Measurements from ENCODE around the gene NUP153.

NUP153 gene

GRCh38 chr6:17656644-17657043 is 50.1 kb downstream of the NUP153 start:
- no peak for DNase-seq

DNA sequence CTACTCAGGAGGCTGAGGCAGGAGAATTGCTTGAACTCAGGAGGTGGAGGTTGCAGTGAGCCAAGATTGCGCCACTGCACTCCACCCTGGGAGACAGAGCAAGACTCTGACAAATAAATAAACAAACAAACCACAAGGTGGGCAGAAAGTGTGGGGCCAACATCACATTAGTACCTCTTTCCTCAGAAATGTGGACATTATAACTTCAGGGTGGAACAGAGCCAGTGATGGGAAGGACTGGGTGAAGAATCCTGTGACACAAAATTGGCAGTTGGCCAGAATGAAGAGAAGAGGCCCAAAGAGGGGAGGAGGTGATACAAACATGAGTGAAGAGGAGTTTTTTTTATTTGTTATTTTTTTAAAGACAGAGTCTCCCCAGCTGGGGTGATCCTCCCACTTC is 50.6 kb downstream of the NUP153 start:
- no peak for DNase-seq

GRCh38 chr6:17653198-17653882 is 53.4 kb downstream of the NUP153 start:
- DNase-seq = no peak

- DNase-seq = no peak
Observed at GRCh38 chr6:17650656-17651309, 55.9 kb downstream of the NUP153 start.

- no peak for DNase-seq
Observed at GRCh38 chr6:17648745-17649144, 58.0 kb downstream of the NUP153 start.

GRCh38 chr6:17640477-17640917 is 66.2 kb downstream of the NUP153 start:
- DNase-seq = no peak

- no peak for DNase-seq
Observed at GRCh38 chr6:17638212-17638715, 68.5 kb downstream of the NUP153 start.

DNA sequence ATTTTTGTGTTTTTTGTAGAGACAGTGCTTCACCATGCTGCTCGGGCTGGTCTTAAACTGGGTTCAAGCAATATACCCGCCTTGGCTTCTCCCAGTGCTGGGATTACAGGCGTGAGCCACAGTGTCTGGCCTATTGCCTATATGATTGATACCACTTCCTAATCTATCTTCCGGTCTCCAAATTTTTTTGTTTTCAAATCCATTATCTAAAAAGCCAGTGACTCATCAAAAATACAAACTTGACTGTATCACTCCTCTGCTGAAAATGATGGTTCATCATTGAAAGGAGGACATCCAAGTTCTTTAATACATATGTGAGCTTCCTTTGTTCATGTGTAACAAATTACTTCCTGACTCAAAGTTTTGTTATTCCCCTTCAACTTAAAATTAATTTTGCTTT is 71.2 kb downstream of the NUP153 start:
- DNase-seq = no peak

DNA sequence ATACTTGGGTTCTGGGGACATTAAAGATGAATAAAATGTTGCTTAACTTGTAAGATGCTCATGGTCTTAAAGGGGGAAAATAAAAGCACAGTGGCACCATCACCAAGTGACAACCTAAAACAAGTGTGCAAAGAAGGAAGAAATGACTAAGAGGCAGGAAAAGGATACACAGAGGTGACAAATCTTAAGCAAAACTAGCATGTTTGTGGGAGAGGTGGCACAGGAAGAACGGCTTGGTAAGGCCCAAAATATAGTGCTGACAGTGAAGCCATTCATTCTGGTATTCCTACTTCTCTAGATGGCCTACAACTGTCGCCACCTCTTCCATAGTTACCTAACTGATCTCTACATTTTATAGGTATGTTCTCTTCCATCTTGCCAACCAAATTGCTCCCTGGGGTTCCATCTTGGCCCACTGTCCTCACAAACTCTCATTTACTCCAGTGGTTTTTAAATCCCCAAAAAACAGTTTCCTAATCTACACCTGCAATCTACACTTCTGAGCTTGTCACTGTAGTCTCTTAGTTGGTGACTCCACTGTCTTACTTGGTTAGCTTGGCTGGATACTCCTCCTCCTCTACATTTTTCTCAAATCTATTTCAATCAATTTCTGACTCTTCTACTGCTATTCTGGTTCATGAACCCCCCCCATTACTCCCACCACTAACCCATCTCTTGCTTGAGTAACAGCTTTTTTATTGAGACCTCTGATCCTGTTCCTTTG is 73.1 kb downstream of the NUP153 start:
- DNase-seq = no peak

DNA sequence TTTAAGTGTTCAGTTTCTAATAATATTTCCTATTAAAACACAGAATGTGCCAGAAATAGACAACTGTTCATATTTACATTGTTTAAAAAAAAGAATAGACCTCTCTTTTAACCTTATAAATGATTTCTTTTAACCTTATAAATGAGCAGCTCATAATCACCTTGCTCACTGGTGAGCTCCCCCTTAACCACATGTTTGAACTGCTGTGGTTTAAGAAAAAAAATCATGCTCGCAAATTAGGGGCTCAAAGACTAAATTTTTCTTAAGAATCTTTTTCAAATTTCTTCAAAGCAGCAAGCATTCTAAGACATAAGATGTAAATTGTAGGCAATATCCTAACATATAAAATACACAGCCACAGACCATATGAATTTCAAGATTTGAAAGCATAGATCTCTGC is 73.8 kb downstream of the NUP153 start:
- DNase-seq = no peak

DNA sequence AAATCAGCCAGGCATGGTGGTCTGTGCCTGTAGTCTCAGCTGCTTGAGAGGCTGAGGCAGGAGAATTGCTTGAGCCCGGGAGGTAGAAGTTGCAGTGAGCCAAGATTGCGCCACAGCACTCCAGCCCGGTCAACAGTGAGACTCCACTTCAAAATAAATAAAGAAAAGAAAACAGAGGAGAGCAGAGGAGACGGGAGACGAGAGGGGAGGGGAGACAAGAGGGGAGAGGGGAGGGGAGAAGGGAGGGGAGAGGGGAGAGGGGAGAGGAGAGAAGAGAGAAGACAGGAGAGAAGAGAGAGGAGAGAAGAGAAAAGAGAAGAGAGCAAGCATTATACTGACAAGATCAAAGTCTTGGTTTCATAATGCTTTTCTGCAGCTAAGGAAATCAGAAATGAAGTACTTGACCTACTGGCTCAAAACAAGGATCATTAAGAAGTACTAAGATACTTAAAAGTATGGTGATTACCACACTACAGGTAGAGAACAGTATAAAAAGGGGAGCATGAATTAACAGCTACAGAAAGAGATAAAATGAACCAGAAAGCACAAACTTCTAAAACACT is 76.1 kb downstream of the NUP153 start:
- no peak for DNase-seq

DNA sequence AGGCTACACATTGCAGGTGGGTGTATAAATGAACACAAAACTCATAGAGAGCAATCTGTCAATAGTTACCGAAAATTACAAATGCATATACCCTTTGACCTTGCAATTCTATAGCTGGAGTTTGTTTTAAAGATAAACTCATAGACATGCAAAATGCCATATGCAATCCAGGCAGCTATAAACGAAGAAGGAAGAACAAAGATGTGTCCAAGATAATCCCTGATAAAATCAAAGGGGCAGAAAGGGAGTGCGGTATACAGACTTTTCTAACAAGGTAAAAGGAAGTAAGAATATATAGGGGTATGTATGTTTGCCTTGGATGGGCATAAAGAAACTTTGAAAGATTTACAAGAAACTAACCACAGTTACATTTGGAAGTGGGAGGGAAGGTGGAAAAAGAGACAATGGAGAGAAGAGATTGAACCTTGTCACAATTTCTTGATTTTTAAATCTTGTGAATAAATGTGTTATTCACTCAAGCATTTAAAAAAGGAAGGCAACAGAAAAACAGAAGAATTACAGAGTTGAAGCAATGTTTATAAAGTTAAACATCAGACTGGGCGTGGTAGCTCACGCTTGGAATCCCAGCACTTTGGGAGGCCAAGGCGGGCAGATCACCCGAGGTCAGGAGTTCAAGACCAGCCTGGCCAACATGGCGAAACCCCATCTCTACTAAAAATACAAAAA is 76.8 kb downstream of the NUP153 start:
- DNase-seq = no peak

- DNase-seq = no peak
Observed at GRCh38 chr6:17628873-17629272, 77.9 kb downstream of the NUP153 start.

- DNase-seq = no peak
Observed at GRCh38 chr6:17624396-17624795, 82.3 kb downstream of the NUP153 start.

- peak; percentile 46 for DNase-seq
Observed at GRCh38 chr6:17622144-17622543, 84.6 kb downstream of the NUP153 start.

- DNase-seq = no peak
Observed at GRCh38 chr6:17621003-17621402, 85.7 kb downstream of the NUP153 start.

DNA sequence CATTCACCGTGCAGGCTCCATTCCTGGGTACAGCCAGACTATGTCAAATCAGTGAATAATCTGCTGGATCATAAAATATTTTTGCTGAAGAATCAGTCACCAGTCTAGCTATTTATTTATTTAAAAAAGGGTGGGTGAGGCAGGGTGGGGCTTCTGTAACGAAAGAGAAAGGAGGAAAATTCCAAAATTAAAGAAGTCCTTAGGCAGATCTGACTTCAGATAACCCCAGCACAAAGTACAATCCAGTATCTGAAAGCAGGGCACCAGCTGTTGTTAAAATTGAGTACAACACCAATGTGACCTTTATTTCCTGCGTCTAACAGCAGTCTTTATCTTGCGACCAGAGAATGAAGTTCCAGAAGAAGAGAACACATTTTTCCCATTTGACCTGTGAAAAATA is 90.9 kb downstream of the NUP153 start:
- DNase-seq = no peak

DNA sequence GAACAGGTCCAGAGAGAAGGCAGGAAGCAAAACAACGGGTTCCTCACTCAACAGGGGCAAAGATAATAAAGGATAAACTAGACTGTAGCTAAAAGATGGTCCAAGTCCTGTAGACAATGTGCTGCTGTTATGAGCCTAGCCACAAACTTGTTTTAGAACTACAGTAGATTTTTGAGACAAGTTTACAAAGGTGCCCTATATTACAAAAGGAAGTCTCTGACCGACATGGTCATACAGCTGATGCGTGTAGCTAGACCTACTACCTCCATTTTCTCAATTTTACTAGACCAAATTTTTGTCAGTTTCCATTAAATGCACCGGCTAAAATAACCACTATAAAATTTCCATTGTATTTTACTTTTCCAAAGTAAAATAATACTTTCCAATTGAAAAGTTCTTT is 94.7 kb downstream of the NUP153 start:
- DNase-seq = no peak

DNA sequence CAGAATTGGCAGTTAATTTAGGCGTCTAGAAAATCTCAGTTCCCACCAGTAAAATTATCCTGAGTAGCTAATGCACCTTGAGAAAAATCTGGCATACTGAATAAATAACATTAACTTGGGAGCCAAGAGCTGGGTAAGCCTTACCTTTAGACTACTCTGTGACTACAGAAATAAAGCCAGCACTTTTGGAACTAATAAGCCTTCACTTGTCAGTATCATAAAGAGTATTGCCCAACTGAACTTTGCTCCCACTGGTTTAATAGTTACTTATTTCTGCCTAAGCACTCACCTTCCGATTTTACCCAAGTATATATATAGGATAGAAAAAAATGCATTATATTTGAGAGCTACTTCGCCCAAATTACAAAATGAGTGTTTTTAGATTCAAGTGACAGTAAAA is 95.9 kb downstream of the NUP153 start:
- no peak for DNase-seq

- DNase-seq = no peak
Observed at GRCh38 chr6:17606606-17607005, 100.1 kb downstream of the NUP153 start.

DNA sequence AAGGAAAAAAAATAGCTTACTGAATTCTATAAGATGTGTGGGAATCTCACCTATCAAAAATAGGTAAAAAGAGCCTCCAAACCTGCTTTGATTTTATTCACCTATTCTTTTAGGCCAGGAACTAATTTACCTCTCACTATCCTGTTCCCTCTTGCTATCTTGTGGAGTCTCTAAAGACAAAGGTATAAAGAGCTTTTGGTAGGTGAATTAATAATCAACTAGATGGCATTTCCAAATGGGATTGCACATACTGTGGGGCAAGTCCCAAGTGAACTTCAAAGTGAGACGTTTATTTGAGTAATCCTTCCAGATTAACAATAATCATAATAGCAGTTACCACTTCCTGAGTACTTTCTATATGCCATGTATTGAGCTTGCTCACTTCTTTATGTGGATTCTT is 103.8 kb downstream of the NUP153 start:
- no peak for DNase-seq

- DNase-seq = no peak
Observed at GRCh38 chr6:17601386-17601703, 105.4 kb downstream of the NUP153 start.

Measured in DMS 273 treated with DMSO at 0.1 percent for 48 hours (cell line).